Left lung (tissue), 10 donors: Measurements from ENCODE around the gene SRP14. TPM values are rescaled to one million over a fixed set of nuclear protein-coding genes. Genes with fewer than 3 reads are reported as not detected.
A peak's percentile ranks its signal among the peaks of the same experiment; 100 is the strongest.
"Not testable (repeated sequence)": the region's sequence is repeated elsewhere in the genome, so short reads cannot be mapped to it uniquely, and the experiment has no call there.

Experiments used
- ATAC-seq: fragments of 200-7000 bp; cut with Tn5 transposase; one replicate; pipeline ENCODE4 v1.9.1; 2020; ENCODE audit warnings: moderate library complexity
- DNase-seq, 4 donors: peaks; one replicate each; pipeline ENCODE4 v3.0.0-alpha.2; 2013 to 2020
- H3K27ac ChIP-seq, 2 donors: fragments of 200-600 bp; sonication (generic) in 1 of 2; one replicate each; pipeline versions ENCODE4 v1.5.0 to v1.8.0; 2020 to 2021
- H3K27me3 ChIP-seq, 2 donors: fragments of 200-600 bp; sonication (generic) in 1 of 2; one replicate each; pipeline versions ENCODE4 v1.5.0 to v1.8.0; 2020 to 2021
- H3K36me3 ChIP-seq, 2 donors: fragments of 200-600 bp; sonication (generic) in 1 of 2; one replicate each; pipeline versions ENCODE4 v1.5.0 to v1.8.0; 2020 to 2021
- H3K4me1 ChIP-seq, 2 donors: fragments of 200-600 bp; one replicate each; pipeline ENCODE4 v1.8.0; 2021
- H3K4me3 ChIP-seq, 2 donors: fragments of 200-600 bp; sonication (generic) in 1 of 2; one replicate each; pipeline versions ENCODE4 v1.5.0 to v1.8.0; 2020 to 2021; ENCODE audit warnings: mild to moderate bottlenecking in 1 of 2
- H3K9me3 ChIP-seq, 2 donors: fragments of 200-600 bp; sonication (generic) in 1 of 2; one replicate each; pipeline versions ENCODE4 v1.5.0 to v1.8.0; 2020 to 2021
- CTCF ChIP-seq, 2 donors: fragments of 200-600 bp; sonication (generic) in 1 of 2; IDR thresholded peaks; one replicate each; pipeline versions ENCODE4 v1.5.0 to v1.8.0; 2021; ENCODE audit warnings: antibody characterized with exemption in 2 of 2
- intact Hi-C, 2 donors: fragments of 100-400 bp; cut with DNase I; formaldehyde crosslinking; loops; one replicate each; pipeline versions ENCODE4 v1.11.2 to v1.14.2; 2022
- polyA plus RNA-seq, 6 donors: library from polyadenylated mRNA; unstranded; fragments of 120-200 nt; gene quantifications; one replicate each; pipeline ENCODE4 v1.2.1, GENCODE V29; 2013; ENCODE audit not compliant: insufficient read length in 6 of 6
- total RNA-seq, 2 donors: library from RNA; stranded (reverse); fragmentation: NEBNext Ultra II Directional; extraction: Animal tissue kit (Norgen Biotek cat#: 25700); gene quantifications; one replicate each; pipeline ENCODE4 v1.2.1, GENCODE V29; 2021
- donor health status: DM: no; HTN: yes; CAD: no.
- donor health status: DM: no; HTN: no; CAD: no.

SRP14 gene
- total and polyA plus RNA-seq, 8 donors, result 159 to 541 (median 505) TPM

GRCh38 chr15:40042791-40043320, 3.9 kb upstream of the SRP14 start:
- H3K27ac ChIP-seq, result no peak overlapping the region
- H3K4me3 ChIP-seq, result no peak overlapping the region
- peaks cover 19 to 57% of the 10 kb centered on the region in 2 donors for H3K4me1 ChIP-seq
- ATAC-seq, result no peak
- intact Hi-C loops, result no loop called here
- TF ChIP-seq CTCF (IDR thresholded peaks at IDR 0.05), result no peak
- no peaks in the 10 kb centered on the region for H3K27me3 ChIP-seq
- no peaks in the 10 kb centered on the region for H3K9me3 ChIP-seq
- no peaks in the 10 kb centered on the region for H3K36me3 ChIP-seq
- DNase-seq, result no peak

GRCh38 chr15:40040770-40041169, 1.8 kb upstream of the SRP14 start:
- no peaks in the 10 kb centered on the region for H3K27me3 ChIP-seq
- peaks cover under 1 to 16% of the 10 kb centered on the region in 2 donors for H3K36me3 ChIP-seq
- H3K27ac ChIP-seq, result peak overlapping the region in 1 of 2 donors; percentile 93
- intact Hi-C loops, result no loop called here
- peaks cover 9 to 54% of the 10 kb centered on the region in 2 donors for H3K4me1 ChIP-seq
- TF ChIP-seq CTCF (IDR thresholded peaks at IDR 0.05), result no peak
- ATAC-seq (no peak), DNase-seq (no peak)
- H3K9me3 ChIP-seq, result no peaks in the 10 kb centered on the region
- no peak overlapping the region for H3K4me3 ChIP-seq

- no peak for TF ChIP-seq CTCF (IDR thresholded peaks at IDR 0.05)
- peaks cover 3 to 21% of the 10 kb centered on the region in 2 donors for H3K36me3 ChIP-seq
- H3K27ac ChIP-seq, result peak overlapping the region in 1 of 2 donors; percentile 93
- peak overlapping the region in 1 of 2 donors; percentile 76 for H3K4me3 ChIP-seq
- ATAC-seq (no peak), DNase-seq (no peak)
- no peaks in the 10 kb centered on the region for H3K27me3 ChIP-seq
- H3K9me3 ChIP-seq, result no peaks in the 10 kb centered on the region
- intact Hi-C loops, result no loop called here
- peaks cover 9 to 49% of the 10 kb centered on the region in 2 donors for H3K4me1 ChIP-seq
Measured at GRCh38 chr15:40040293-40040635, 1.3 kb upstream of the SRP14 start.

GRCh38 chr15:40038275-40038637, 725 bp downstream of the SRP14 start:
- ATAC-seq, result peak; percentile 5
- peaks cover 6 to 38% of the 10 kb centered on the region in 2 donors for H3K4me1 ChIP-seq
- H3K27me3 ChIP-seq, result no peaks in the 10 kb centered on the region
- no peaks in the 10 kb centered on the region for H3K9me3 ChIP-seq
- TF ChIP-seq CTCF (IDR thresholded peaks at IDR 0.05), result no peak
- intact Hi-C loops, result no loop called here
- H3K27ac ChIP-seq, result peak overlapping the region; percentile 93 to 98
- peak in 1 of 4 donors; percentile 44 for DNase-seq
- peaks cover 7 to 42% of the 10 kb centered on the region in 2 donors for H3K36me3 ChIP-seq
- peak overlapping the region; percentile 76 to 89 for H3K4me3 ChIP-seq

GRCh38 chr15:40037721-40038120, 1.3 kb downstream of the SRP14 start:
- Histone ChIP-seq H3K4me1 (peaks cover 6 to 38% of the 10 kb centered on the region in 2 donors), H3K27ac (peak overlapping the region in 1 of 2 donors; percentile 98), H3K27me3 (no peaks in the 10 kb centered on the region), H3K4me3 (peak overlapping the region; percentile 76 to 89), H3K9me3 (no peaks in the 10 kb centered on the region), H3K36me3 (peaks cover 7 to 47% of the 10 kb centered on the region in 2 donors)
- no peak for DNase-seq
- no peak for TF ChIP-seq CTCF (IDR thresholded peaks at IDR 0.05)
- no peak for ATAC-seq
- intact Hi-C loops, result no loop called here

- DNase-seq, H3K27me3 ChIP-seq, intact Hi-C loops, H3K27ac ChIP-seq, H3K9me3 ChIP-seq, H3K4me3 ChIP-seq, ATAC-seq: not testable (repeated sequence)
- Histone ChIP-seq H3K4me1 (peaks cover 6 to 32% of the 10 kb centered on the region in 2 donors), H3K36me3 (peaks cover 7 to 72% of the 10 kb centered on the region in 2 donors)
Measured at GRCh38 chr15:40035182-40035581, 3.8 kb downstream of the SRP14 start.
